ENCODE measurements around the gene AEBP2. TPM values are rescaled to one million over a fixed set of nuclear protein-coding genes. Genes with fewer than 3 reads are reported as not detected.

AEBP2 gene
- total RNA-seq, 1 donor from 2014 or later: 64.9 TPM

GRCh38 chr12:19545301-19545700 is 106.0 kb downstream of the AEBP2 start:
- no peak overlapping the region for H3K4me3 Mint-ChIP-seq (ENCODE audit: low read depth)

GRCh38 chr12:19546027-19546426 is 106.7 kb downstream of the AEBP2 start:
- TF ChIP-seq CTCF (IDR thresholded peaks at IDR 0.05; ENCODE audit: unreplicated experiment): no peak
- DNase-seq (ENCODE audit: low spot score, unreplicated experiment): no peak
- Mint-ChIP-seq H3K27ac (no peak overlapping the region), H3K4me3 (ENCODE audit: low read depth) (no peak overlapping the region), H3K36me3 (ENCODE audit: insufficient read depth) (peaks cover 3% of the 10 kb centered on the region), H3K4me1 (ENCODE audit: low read depth) (peaks cover 5% of the 10 kb centered on the region), H3K9me3 (ENCODE audit: low read depth) (peaks cover 4% of the 10 kb centered on the region), H3K27me3 (no peaks in the 10 kb centered on the region)

More at GRCh38 chr12:19545301-19545700, 106.0 kb downstream of the AEBP2 start:
- H3K27me3 Mint-ChIP-seq: no peaks in the 10 kb centered on the region
- TF ChIP-seq CTCF (IDR thresholded peaks at IDR 0.05; ENCODE audit: unreplicated experiment): no peak
- DNase-seq (ENCODE audit: low spot score, unreplicated experiment): no peak
- H3K9me3 Mint-ChIP-seq (ENCODE audit: low read depth): peaks cover 4% of the 10 kb centered on the region
- H3K27ac Mint-ChIP-seq: no peak overlapping the region
- peaks cover 3% of the 10 kb centered on the region for H3K36me3 Mint-ChIP-seq (ENCODE audit: insufficient read depth)
- H3K4me1 Mint-ChIP-seq (ENCODE audit: low read depth): peaks cover 5% of the 10 kb centered on the region

- Mint-ChIP-seq H3K4me1 (ENCODE audit: low read depth) (peaks cover 5% of the 10 kb centered on the region), H3K27me3 (no peaks in the 10 kb centered on the region), H3K36me3 (ENCODE audit: insufficient read depth) (peaks cover 3% of the 10 kb centered on the region), H3K9me3 (ENCODE audit: low read depth) (peaks cover 4% of the 10 kb centered on the region), H3K27ac (no peak overlapping the region), H3K4me3 (ENCODE audit: low read depth) (no peak overlapping the region)
- no peak for TF ChIP-seq CTCF (IDR thresholded peaks at IDR 0.05; ENCODE audit: unreplicated experiment)
- DNase-seq (ENCODE audit: low spot score, unreplicated experiment): no peak
Observed at GRCh38 chr12:19546611-19547162, 107.4 kb downstream of the AEBP2 start.

GRCh38 chr12:19547271-19547671 is 108.0 kb downstream of the AEBP2 start:
- H3K4me3 Mint-ChIP-seq (ENCODE audit: low read depth): no peak overlapping the region
- DNase-seq (ENCODE audit: low spot score, unreplicated experiment): no peak
- H3K27ac Mint-ChIP-seq: no peak overlapping the region
- peaks cover 3% of the 10 kb centered on the region for H3K36me3 Mint-ChIP-seq (ENCODE audit: insufficient read depth)
- H3K9me3 Mint-ChIP-seq (ENCODE audit: low read depth): peaks cover 4% of the 10 kb centered on the region
- TF ChIP-seq CTCF (IDR thresholded peaks at IDR 0.05; ENCODE audit: unreplicated experiment): no peak
- no peaks in the 10 kb centered on the region for H3K27me3 Mint-ChIP-seq
- H3K4me1 Mint-ChIP-seq (ENCODE audit: low read depth): peaks cover 5% of the 10 kb centered on the region

GRCh38 chr12:19548834-19549233 is 109.5 kb downstream of the AEBP2 start:
- H3K9me3 Mint-ChIP-seq (ENCODE audit: low read depth): no peaks in the 10 kb centered on the region
- H3K4me1 Mint-ChIP-seq (ENCODE audit: low read depth): peaks cover 5% of the 10 kb centered on the region
- no peaks in the 10 kb centered on the region for H3K36me3 Mint-ChIP-seq (ENCODE audit: insufficient read depth)
- no peaks in the 10 kb centered on the region for H3K27me3 Mint-ChIP-seq
- no peak overlapping the region for H3K4me3 Mint-ChIP-seq (ENCODE audit: low read depth)
- TF ChIP-seq CTCF (IDR thresholded peaks at IDR 0.05; ENCODE audit: unreplicated experiment): no peak
- DNase-seq (ENCODE audit: low spot score, unreplicated experiment): no peak
- H3K27ac Mint-ChIP-seq: no peak overlapping the region
